HepG2 (cell line): Measurements from ENCODE around the gene MPST. TPM values are rescaled to one million over a fixed set of nuclear protein-coding genes. Genes with fewer than 3 reads are reported as not detected.

ENCODE experiments used
- AKNA ChIP-seq: sonication (generic); formaldehyde crosslinking; IDR thresholded peaks from 2 replicates; pipeline ENCODE4 v1.4.0; 2020; ENCODE audit warnings: missing genetic modification reagents, borderline replicate concordance
- CBX5 ChIP-seq: sonication (generic); formaldehyde crosslinking; IDR thresholded peaks from 2 replicates; pipeline ENCODE4 v1.4.0; 2020; ENCODE audit warnings: missing genetic modification reagents, borderline replicate concordance
- GTF2F1 ChIP-seq: fragments of 150-350 bp; IDR thresholded peaks from 2 replicates; pipeline ENCODE4 v1.6.1; 2014; ENCODE audit warnings: low read length
- HES4 ChIP-seq: sonication (generic); formaldehyde crosslinking; IDR thresholded peaks from 2 replicates; pipeline ENCODE4 v1.9.0; 2021; ENCODE audit warnings: mild to moderate bottlenecking, missing genetic modification reagents, borderline replicate concordance
- HNF4A ChIP-seq: sonication (generic); formaldehyde crosslinking; IDR thresholded peaks from 2 replicates; pipeline ENCODE4 v1.4.0; 2020; ENCODE audit warnings: missing genetic modification reagents
- IRF2 ChIP-seq: IDR thresholded peaks from 2 replicates; pipeline ENCODE4 v1.6.1; 2018; ENCODE audit warnings: missing genetic modification reagents, missing compliant biosample characterization
- MAX ChIP-seq: IDR thresholded peaks from 2 replicates; pipeline ENCODE4 v1.6.1; 2012; ENCODE audit warnings: inconsistent platforms
- PBX3 ChIP-seq: sonication (generic); formaldehyde crosslinking; IDR thresholded peaks from 2 replicates; pipeline ENCODE4 v1.8.1; 2023; ENCODE audit warnings: missing genetic modification reagents, inconsistent platforms, borderline replicate concordance
- ZNF142 ChIP-seq: sonication (generic); formaldehyde crosslinking; IDR thresholded peaks from 2 replicates; pipeline ENCODE4 v1.4.0; 2020; ENCODE audit warnings: missing genetic modification reagents
- ZNF205 ChIP-seq: IDR thresholded peaks from 2 replicates; pipeline ENCODE4 v1.6.1; 2018; ENCODE audit warnings: missing biosample characterization, missing genetic modification reagents
- ZNF3 ChIP-seq: IDR thresholded peaks from 2 replicates; pipeline ENCODE4 v1.7.0; 2017; ENCODE audit warnings: inconsistent platforms
- ZNF772 ChIP-seq: sonication (generic); formaldehyde crosslinking; IDR thresholded peaks from 2 replicates; pipeline ENCODE4 v1.5.0; 2020; ENCODE audit warnings: mild to moderate bottlenecking, missing genetic modification reagents
- ZSCAN22 ChIP-seq: sonication (generic); formaldehyde crosslinking; IDR thresholded peaks from 2 replicates; pipeline ENCODE4 v1.4.0; 2020; ENCODE audit warnings: mild to moderate bottlenecking, missing genetic modification reagents
- polyA plus RNA-seq, 8 experiments: library from polyadenylated mRNA; depleted of rRNA in 3 of 8; stranded (reverse) in 7 of 8; unstranded in 1 of 8; fragments of >200 nt; fragmentation: Illumina TruSeq in 4 of 8; extraction: Trizol in 4 of 8; gene quantifications; 2 replicates each; pipeline versions ENCODE4 v1.2.1 to v1.2.3, GENCODE V29; 2011 to 2016; ENCODE audit warnings: low read depth in 4 of 8, missing spikeins in 1 of 8, mixed read lengths in 1 of 8; ENCODE audit not compliant: insufficient read depth in 1 of 8
- total RNA-seq, 5 experiments: library from RNA; depleted of rRNA; stranded (reverse); fragments of >200 nt; fragmentation: Illumina TruSeq; extraction: Trizol; gene quantifications; 2 replicates each; pipeline ENCODE4 v1.2.3, GENCODE V29; 2016; ENCODE audit warnings: low read depth in 1 of 5

The MPST gene
- total and polyA plus RNA-seq, 2 of the 13 experiments (the other 11 are each of a cell fraction or from before 2014, with no cell fraction given), result 133 to 141 TPM

- TF ChIP-seq ZNF142 (CRISPR knock-in tag), result no peak
- no peak for TF ChIP-seq IRF2 (CRISPR knock-in tag)
- TF ChIP-seq PBX3 (CRISPR knock-in tag), result no peak
- TF ChIP-seq CBX5, result no peak
- no peak for TF ChIP-seq ZNF3 (CRISPR knock-in tag)
- TF ChIP-seq ZNF772 (CRISPR knock-in tag), result no peak
- TF ChIP-seq ZSCAN22, result no peak
- TF ChIP-seq HNF4A (CRISPR knock-in tag), result no peak
- peak; percentile 47 for TF ChIP-seq MAX
- TF ChIP-seq HES4 (CRISPR knock-in tag), result no peak
- no peak for TF ChIP-seq ZNF205
- TF ChIP-seq AKNA (CRISPR knock-in tag), result no peak
- TF ChIP-seq GTF2F1, result no peak
Measured at GRCh38 chr22:37022483-37023337, 3.2 kb downstream of the MPST start (continued).
